Fibroblast of lung (primary cell): ENCODE data around the gene MLXIP.

ENCODE experiments used
- EZH2 ChIP-seq: IDR thresholded peaks from 2 replicates; pipeline ENCODE4 v1.5.1; 2012; ENCODE audit warnings: low read length, control low read depth, mild to moderate bottlenecking; ENCODE audit errors: missing control alignments
- TF ChIP-seq, protein P1 (sequence below), 2 donors: IDR thresholded peaks in 1 of 2; conservative IDR thresholded peaks in 1 of 2; 1 replicate in 1 of 2; 2 replicates in 1 of 2; pipeline ENCODE4 v1.5.1; 2011 to 2012; ENCODE audit warnings: low read length in 2 of 2, control low read depth in 1 of 2, inconsistent platforms in 1 of 2, low read depth in 1 of 2, mild to moderate bottlenecking in 1 of 2

DNA sequence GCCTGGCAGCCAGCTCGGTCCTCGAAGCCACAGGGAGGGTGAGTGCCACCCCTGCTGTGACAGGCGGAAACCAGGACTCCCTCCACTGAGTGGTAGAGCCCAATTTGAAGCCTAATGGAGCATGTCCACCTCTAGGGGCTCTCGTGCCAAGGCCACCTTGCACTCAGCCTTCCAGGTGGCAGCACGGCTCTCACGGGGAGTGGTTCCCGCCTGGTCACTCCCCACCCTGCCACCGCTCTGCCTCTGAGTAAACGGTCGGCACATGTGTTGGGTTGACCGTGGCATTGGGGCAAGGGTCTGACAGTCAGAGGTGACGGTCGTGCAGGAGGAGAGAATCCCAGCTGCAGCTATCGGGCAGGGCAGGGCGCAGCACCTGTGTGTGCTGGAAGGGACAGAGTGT, 60.7 kb downstream of the MLXIP start:
- TF ChIP-seq EZH2 = no peak
- TF ChIP-seq, protein P1, sequence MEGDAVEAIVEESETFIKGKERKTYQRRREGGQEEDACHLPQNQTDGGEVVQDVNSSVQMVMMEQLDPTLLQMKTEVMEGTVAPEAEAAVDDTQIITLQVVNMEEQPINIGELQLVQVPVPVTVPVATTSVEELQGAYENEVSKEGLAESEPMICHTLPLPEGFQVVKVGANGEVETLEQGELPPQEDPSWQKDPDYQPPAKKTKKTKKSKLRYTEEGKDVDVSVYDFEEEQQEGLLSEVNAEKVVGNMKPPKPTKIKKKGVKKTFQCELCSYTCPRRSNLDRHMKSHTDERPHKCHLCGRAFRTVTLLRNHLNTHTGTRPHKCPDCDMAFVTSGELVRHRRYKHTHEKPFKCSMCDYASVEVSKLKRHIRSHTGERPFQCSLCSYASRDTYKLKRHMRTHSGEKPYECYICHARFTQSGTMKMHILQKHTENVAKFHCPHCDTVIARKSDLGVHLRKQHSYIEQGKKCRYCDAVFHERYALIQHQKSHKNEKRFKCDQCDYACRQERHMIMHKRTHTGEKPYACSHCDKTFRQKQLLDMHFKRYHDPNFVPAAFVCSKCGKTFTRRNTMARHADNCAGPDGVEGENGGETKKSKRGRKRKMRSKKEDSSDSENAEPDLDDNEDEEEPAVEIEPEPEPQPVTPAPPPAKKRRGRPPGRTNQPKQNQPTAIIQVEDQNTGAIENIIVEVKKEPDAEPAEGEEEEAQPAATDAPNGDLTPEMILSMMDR (conservative IDR thresholded peaks at IDR 0.05 in 1 of 2, IDR thresholded peaks at IDR 0.05 in 1 of 2; ENCODE audit: low read depth in 1 of 2, low read length in 2 of 2) = no peak
